Large intestine (tissue), 3 donors: ENCODE data around the gene SF3B5. TPM values are rescaled to one million over a fixed set of nuclear protein-coding genes. Genes with fewer than 3 reads are reported as not detected.
"Not testable (repeated sequence)": the region's sequence is repeated elsewhere in the genome, so short reads cannot be mapped to it uniquely, and the experiment has no call there.

Experiments
- DNase-seq, 2 donors: peaks; one replicate each; pipeline versions ENCODE4 v3.0.0 to v3.0.0-alpha.2; 2013
- H3K27ac ChIP-seq: one replicate; pipeline ENCODE4 v1.5.1; 2013; ENCODE audit warnings: low read length
- H3K27me3 ChIP-seq: 2 replicates; pipeline ENCODE4 v1.6.1; 2013; ENCODE audit warnings: low read length; ENCODE audit not compliant: control insufficient read depth, insufficient read depth
- H3K36me3 ChIP-seq: 2 replicates; pipeline ENCODE4 v1.6.1; 2013; ENCODE audit warnings: low read length; ENCODE audit not compliant: control insufficient read depth, insufficient read depth
- H3K4me1 ChIP-seq: one replicate; pipeline ENCODE4 v1.6.1; 2013; ENCODE audit warnings: low read length; ENCODE audit not compliant: control insufficient read depth, insufficient read depth
- H3K4me3 ChIP-seq: one replicate; pipeline ENCODE4 v1.5.1; 2013; ENCODE audit warnings: low read length
- H3K9me3 ChIP-seq: one replicate; pipeline ENCODE4 v1.6.1; 2013; ENCODE audit warnings: mild to moderate bottlenecking, low read depth, low read length, moderate library complexity; ENCODE audit not compliant: control insufficient read depth
- WGBS: methylation state at CpG from one replicate; pipeline ENCODE4 v1.1.5; 2013; ENCODE audit warnings: low lambda C conversion rate; ENCODE audit not compliant: insufficient coverage; 5-methylcytosine and 5-hydroxymethylcytosine counted together
- polyA plus RNA-seq: library from polyadenylated mRNA; unstranded; fragments of 120-200 nt; gene quantifications from one replicate; pipeline ENCODE4 v1.2.1, GENCODE V29; 2013

The SF3B5 gene
- polyA plus RNA-seq, 1 donor, result 139 TPM

- 61% methylated on average over 4 of the region's 13 CpGs for WGBS
- Histone ChIP-seq H3K4me1 (no peaks in the 10 kb centered on the region), H3K9me3 (no peaks in the 10 kb centered on the region), H3K27me3 (no peaks in the 10 kb centered on the region), H3K36me3 (no peaks in the 10 kb centered on the region), H3K4me3 (no peak overlapping the region), H3K27ac (no peak overlapping the region)
- no peak for DNase-seq
Measured at GRCh38 chr6:144087789-144088426, 7.5 kb downstream of the SF3B5 start.

GRCh38 chr6:144086959-144087358 lies 8.4 kb downstream of the SF3B5 start:
- no peaks in the 10 kb centered on the region for H3K4me1 ChIP-seq
- DNase-seq, result no peak
- H3K27ac ChIP-seq, result no peak overlapping the region
- H3K36me3 ChIP-seq, result no peaks in the 10 kb centered on the region
- no peaks in the 10 kb centered on the region for H3K27me3 ChIP-seq
- 95% methylated on average over 3 of the region's 3 CpGs for WGBS
- no peak overlapping the region for H3K4me3 ChIP-seq
- no peaks in the 10 kb centered on the region for H3K9me3 ChIP-seq

GRCh38 chr6:144083172-144083571 lies 12.2 kb downstream of the SF3B5 start:
- no peak overlapping the region for H3K27ac ChIP-seq
- H3K27me3 ChIP-seq, result no peaks in the 10 kb centered on the region
- H3K36me3 ChIP-seq, result no peaks in the 10 kb centered on the region
- H3K4me1 ChIP-seq, result no peaks in the 10 kb centered on the region
- DNase-seq, result no peak
- 100% methylated on average over 1 of the region's 1 CpG for WGBS
- no peak overlapping the region for H3K4me3 ChIP-seq
- H3K9me3 ChIP-seq, result no peaks in the 10 kb centered on the region

- DNase-seq, H3K27me3 ChIP-seq, H3K36me3 ChIP-seq, H3K9me3 ChIP-seq, H3K4me1 ChIP-seq, H3K27ac ChIP-seq, H3K4me3 ChIP-seq: not testable (repeated sequence)
- 100% methylated on average over 1 of the region's 3 CpGs for WGBS
Measured at GRCh38 chr6:144082412-144082811, 13.0 kb downstream of the SF3B5 start.

- Histone ChIP-seq H3K27me3 (no peaks in the 10 kb centered on the region), H3K9me3 (no peaks in the 10 kb centered on the region), H3K36me3 (no peaks in the 10 kb centered on the region), H3K4me3 (no peak overlapping the region), H3K4me1 (no peaks in the 10 kb centered on the region), H3K27ac (no peak overlapping the region)
- no peak for DNase-seq
- WGBS, result 67% methylated on average over 1 of the region's 2 CpGs
Measured at GRCh38 chr6:144077871-144078270, 17.5 kb downstream of the SF3B5 start.

GRCh38 chr6:144075875-144076274 lies 19.5 kb downstream of the SF3B5 start:
- H3K4me3 ChIP-seq, result no peak overlapping the region
- no peak overlapping the region for H3K27ac ChIP-seq
- H3K9me3 ChIP-seq, result no peaks in the 10 kb centered on the region
- no peaks in the 10 kb centered on the region for H3K27me3 ChIP-seq
- WGBS, result no CpG with 5 or more reads among the region's 1 CpG
- no peaks in the 10 kb centered on the region for H3K4me1 ChIP-seq
- DNase-seq, result no peak
- no peaks in the 10 kb centered on the region for H3K36me3 ChIP-seq

- WGBS, result no CpG with 5 or more reads among the region's 3 CpGs
- H3K4me1 ChIP-seq, result no peaks in the 10 kb centered on the region
- DNase-seq, result no peak
- no peaks in the 10 kb centered on the region for H3K9me3 ChIP-seq
- H3K4me3 ChIP-seq, result no peak overlapping the region
- no peak overlapping the region for H3K27ac ChIP-seq
- H3K27me3 ChIP-seq, result no peaks in the 10 kb centered on the region
- H3K36me3 ChIP-seq, result no peaks in the 10 kb centered on the region
Measured at GRCh38 chr6:144075187-144075586, 20.2 kb downstream of the SF3B5 start.

- Histone ChIP-seq H3K4me1 (no peaks in the 10 kb centered on the region), H3K4me3 (no peak overlapping the region), H3K27ac (no peak overlapping the region), H3K36me3 (no peaks in the 10 kb centered on the region), H3K27me3 (no peaks in the 10 kb centered on the region), H3K9me3 (no peaks in the 10 kb centered on the region)
- WGBS, result 72% methylated on average over 3 of the region's 3 CpGs
- DNase-seq, result no peak
Measured at GRCh38 chr6:144073024-144073423, 22.3 kb downstream of the SF3B5 start.

- Histone ChIP-seq H3K27ac (no peak overlapping the region), H3K4me1 (peaks cover 3% of the 10 kb centered on the region), H3K36me3 (no peaks in the 10 kb centered on the region), H3K27me3 (peaks cover 14% of the 10 kb centered on the region), H3K9me3 (no peaks in the 10 kb centered on the region), H3K4me3 (no peak overlapping the region)
- DNase-seq, result no peak
- no CpG with 5 or more reads among the region's 3 CpGs for WGBS
Measured at GRCh38 chr6:144069506-144069905, 25.9 kb downstream of the SF3B5 start.

- no CpG with 5 or more reads among the region's 3 CpGs for WGBS
- no peaks in the 10 kb centered on the region for H3K36me3 ChIP-seq
Measured at GRCh38 chr6:144068794-144069193, 26.6 kb downstream of the SF3B5 start.

GRCh38 chr6:144066741-144067484 lies 28.5 kb downstream of the SF3B5 start:
- 87% methylated on average over 3 of the region's 6 CpGs for WGBS
- Histone ChIP-seq H3K36me3 (no peaks in the 10 kb centered on the region), H3K27ac (no peak overlapping the region), H3K27me3 (peaks cover 27% of the 10 kb centered on the region), H3K9me3 (no peaks in the 10 kb centered on the region), H3K4me3 (no peak overlapping the region), H3K4me1 (peaks cover 7% of the 10 kb centered on the region)
- no peak for DNase-seq

More at GRCh38 chr6:144068794-144069193, 26.6 kb downstream of the SF3B5 start:
- Histone ChIP-seq H3K27ac (no peak overlapping the region), H3K4me1 (peaks cover 3% of the 10 kb centered on the region), H3K9me3 (no peaks in the 10 kb centered on the region), H3K27me3 (peaks cover 16% of the 10 kb centered on the region), H3K4me3 (no peak overlapping the region)
- no peak for DNase-seq
